ENCODE data around the gene CYP1A1. TPM values are rescaled to one million over a fixed set of nuclear protein-coding genes. Genes with fewer than 3 reads are reported as not detected.

Gene CYP1A1
- total and polyA plus RNA-seq, 9 of the 15 experiments (the other 6 are each of a cell fraction or from before 2014, with no cell fraction given): 0.04 to 0.13 (median 0.05) TPM; not detected in 5

DNA sequence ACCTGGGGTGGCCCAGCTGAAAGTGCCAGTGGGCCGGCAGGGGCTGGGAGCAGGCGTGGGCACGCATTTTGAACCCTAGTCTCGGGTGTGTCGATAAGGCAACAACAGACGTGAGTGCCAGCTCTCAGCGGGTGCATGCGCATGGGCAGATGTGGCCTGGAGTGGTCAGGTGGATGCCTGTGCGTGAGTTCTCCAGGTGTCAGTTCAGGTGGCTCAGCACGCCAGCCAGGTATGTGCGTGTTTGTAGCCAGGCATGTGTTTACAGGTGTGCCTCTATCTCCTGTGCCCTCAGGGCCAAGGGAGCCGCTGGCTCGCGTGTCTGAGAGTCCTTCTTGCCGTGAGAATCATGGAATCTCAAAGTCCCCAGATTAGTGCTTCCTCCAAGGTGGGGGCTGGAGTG lies 38.1 kb upstream of the CYP1A1 start:
- Histone ChIP-seq H3K4me2 (ENCODE audit: insufficient read depth, low read length) (no peak overlapping the region), H3K9me3 (replicated peaks; ENCODE audit: control insufficient read depth, insufficient read depth, low read depth, low read length) (no peaks in the 10 kb centered on the region), H3K27me3 (ENCODE audit: control insufficient read depth in 2 of 2, insufficient read depth in 2 of 2, low read length in 2 of 2) (peaks cover 13 to 55% of the 10 kb centered on the region in 2 experiments; a peak in 3 of 5 replicates), H3K9ac (ENCODE audit: insufficient read depth in 1 of 2, low read depth in 2 of 2, low read length in 2 of 2) (no peak overlapping the region), H3K9me1 (ENCODE audit: control insufficient read depth, insufficient read depth, low read length) (no peaks in the 10 kb centered on the region), H4K20me1 (replicated peaks; ENCODE audit: control insufficient read depth, insufficient read depth, low read length) (peaks cover 6% of the 10 kb centered on the region; the same call in 1 of the 2 replicates), H3K27ac (ENCODE audit: extremely low read depth, low read depth, low read length) (no peak overlapping the region), H3K79me2 (ENCODE audit: control insufficient read depth, insufficient read depth, low read length) (no peaks in the 10 kb centered on the region), H3K4me3 (no peak overlapping the region), H3K36me3 (ENCODE audit: control insufficient read depth, insufficient read depth, low read length) (no peaks in the 10 kb centered on the region), H3K4me1 (replicated peaks in 1 of 2; ENCODE audit: control insufficient read depth in 2 of 2, insufficient read depth in 2 of 2, low read length in 2 of 2) (peaks cover 0 to 9% of the 10 kb centered on the region in 2 experiments; a peak in 2 of 5 replicates), H2AFZ (ENCODE audit: low read depth, low read length) (no peak overlapping the region)
- 16% methylated on average over 15 of the region's 15 CpGs for WGBS (ENCODE audit: insufficient coverage, low coverage, missing lambda C conversion rate)
- no peak for ATAC-seq
- intact Hi-C loops (cut with micrococcal nuclease): no loop called here
- DNase-seq (ENCODE audit: extremely low read depth in 1 of 4, low spot score in 3 of 4): no peak
- ChIA-PET POLR2A (interaction anchor here (0.5 to 0.9 kb wide), 5 partner anchors 22 to 220 kb away, joined by 3 to 5 read pairs (median 3); no protein-coding TSS in a partner anchor), CTCF (ENCODE audit: low intra/inter-chr PET ratio) (no interaction called here)
- BruUV-seq (replicated peaks): no TSS peak
- no peak for FAIRE-seq
- in situ Hi-C loops (cut with MboI): no loop called here
- no peak for TF ChIP-seq PHB2 (IDR thresholded peaks at IDR 0.05; ENCODE audit: low read depth)
- TF ChIP-seq, protein P1, sequence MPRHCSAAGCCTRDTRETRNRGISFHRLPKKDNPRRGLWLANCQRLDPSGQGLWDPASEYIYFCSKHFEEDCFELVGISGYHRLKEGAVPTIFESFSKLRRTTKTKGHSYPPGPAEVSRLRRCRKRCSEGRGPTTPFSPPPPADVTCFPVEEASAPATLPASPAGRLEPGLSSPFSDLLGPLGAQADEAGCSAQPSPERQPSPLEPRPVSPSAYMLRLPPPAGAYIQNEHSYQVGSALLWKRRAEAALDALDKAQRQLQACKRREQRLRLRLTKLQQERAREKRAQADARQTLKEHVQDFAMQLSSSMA (CRISPR knock-in tag; IDR thresholded peaks at IDR 0.05): no peak
- TF ChIP-seq, protein P2, sequence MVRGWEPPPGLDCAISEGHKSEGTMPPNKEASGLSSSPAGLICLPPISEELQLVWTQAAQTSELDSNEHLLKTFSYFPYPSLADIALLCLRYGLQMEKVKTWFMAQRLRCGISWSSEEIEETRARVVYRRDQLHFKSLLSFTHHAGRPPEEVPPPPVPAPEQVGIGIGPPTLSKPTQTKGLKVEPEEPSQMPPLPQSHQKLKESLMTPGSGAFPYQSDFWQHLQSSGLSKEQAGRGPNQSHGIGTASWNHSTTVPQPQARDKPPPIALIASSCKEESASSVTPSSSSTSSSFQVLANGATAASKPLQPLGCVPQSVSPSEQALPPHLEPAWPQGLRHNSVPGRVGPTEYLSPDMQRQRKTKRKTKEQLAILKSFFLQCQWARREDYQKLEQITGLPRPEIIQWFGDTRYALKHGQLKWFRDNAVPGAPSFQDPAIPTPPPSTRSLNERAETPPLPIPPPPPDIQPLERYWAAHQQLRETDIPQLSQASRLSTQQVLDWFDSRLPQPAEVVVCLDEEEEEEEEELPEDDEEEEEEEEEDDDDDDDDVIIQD (CRISPR knock-in tag; IDR thresholded peaks at IDR 0.05): no peak
- no peak for TF ChIP-seq NRF1 (conservative IDR thresholded peaks at IDR 0.05 in 1 of 2, IDR thresholded peaks at IDR 0.05 in 1 of 2)
- TF ChIP-seq, protein P3, sequence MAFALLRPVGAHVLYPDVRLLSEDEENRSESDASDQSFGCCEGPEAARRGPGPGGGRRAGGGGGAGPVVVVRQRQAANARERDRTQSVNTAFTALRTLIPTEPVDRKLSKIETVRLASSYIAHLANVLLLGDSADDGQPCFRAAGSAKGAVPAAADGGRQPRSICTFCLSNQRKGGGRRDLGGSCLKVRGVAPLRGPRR (CRISPR knock-in tag; IDR thresholded peaks at IDR 0.05): no peak
- TF ChIP-seq ZNF12 (CRISPR knock-in tag; IDR thresholded peaks at IDR 0.05): no peak
- no peak for TF ChIP-seq SPI1 (IDR thresholded peaks at IDR 0.05; ENCODE audit: borderline replicate concordance, low read depth, low read length)
- no peak for TF ChIP-seq ZNF133 (CRISPR knock-in tag; IDR thresholded peaks at IDR 0.05)
- TF ChIP-seq XRCC3 (IDR thresholded peaks at IDR 0.05): no peak
- TF ChIP-seq, protein P4, sequence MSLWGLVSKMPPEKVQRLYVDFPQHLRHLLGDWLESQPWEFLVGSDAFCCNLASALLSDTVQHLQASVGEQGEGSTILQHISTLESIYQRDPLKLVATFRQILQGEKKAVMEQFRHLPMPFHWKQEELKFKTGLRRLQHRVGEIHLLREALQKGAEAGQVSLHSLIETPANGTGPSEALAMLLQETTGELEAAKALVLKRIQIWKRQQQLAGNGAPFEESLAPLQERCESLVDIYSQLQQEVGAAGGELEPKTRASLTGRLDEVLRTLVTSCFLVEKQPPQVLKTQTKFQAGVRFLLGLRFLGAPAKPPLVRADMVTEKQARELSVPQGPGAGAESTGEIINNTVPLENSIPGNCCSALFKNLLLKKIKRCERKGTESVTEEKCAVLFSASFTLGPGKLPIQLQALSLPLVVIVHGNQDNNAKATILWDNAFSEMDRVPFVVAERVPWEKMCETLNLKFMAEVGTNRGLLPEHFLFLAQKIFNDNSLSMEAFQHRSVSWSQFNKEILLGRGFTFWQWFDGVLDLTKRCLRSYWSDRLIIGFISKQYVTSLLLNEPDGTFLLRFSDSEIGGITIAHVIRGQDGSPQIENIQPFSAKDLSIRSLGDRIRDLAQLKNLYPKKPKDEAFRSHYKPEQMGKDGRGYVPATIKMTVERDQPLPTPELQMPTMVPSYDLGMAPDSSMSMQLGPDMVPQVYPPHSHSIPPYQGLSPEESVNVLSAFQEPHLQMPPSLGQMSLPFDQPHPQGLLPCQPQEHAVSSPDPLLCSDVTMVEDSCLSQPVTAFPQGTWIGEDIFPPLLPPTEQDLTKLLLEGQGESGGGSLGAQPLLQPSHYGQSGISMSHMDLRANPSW (CRISPR knock-in tag; IDR thresholded peaks at IDR 0.05): no peak
- no peak for TF ChIP-seq HDAC1 (IDR thresholded peaks at IDR 0.05)
- no peak for TF ChIP-seq SMC3 (conservative IDR thresholded peaks at IDR 0.05; ENCODE audit: insufficient read depth, low read depth, low read length)
- TF ChIP-seq, protein P5, sequence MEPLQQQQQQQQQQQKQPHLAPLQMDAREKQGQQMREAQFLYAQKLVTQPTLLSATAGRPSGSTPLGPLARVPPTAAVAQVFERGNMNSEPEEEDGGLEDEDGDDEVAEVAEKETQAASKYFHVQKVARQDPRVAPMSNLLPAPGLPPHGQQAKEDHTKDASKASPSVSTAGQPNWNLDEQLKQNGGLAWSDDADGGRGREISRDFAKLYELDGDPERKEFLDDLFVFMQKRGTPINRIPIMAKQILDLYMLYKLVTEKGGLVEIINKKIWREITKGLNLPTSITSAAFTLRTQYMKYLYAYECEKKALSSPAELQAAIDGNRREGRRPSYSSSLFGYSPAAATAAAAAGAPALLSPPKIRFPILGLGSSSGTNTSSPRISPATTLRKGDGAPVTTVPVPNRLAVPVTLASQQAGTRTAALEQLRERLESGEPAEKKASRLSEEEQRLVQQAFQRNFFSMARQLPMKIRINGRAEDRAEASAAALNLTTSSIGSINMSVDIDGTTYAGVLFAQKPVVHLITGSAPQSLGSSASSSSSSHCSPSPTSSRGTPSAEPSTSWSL (CRISPR knock-in tag; IDR thresholded peaks at IDR 0.05; ENCODE audit: borderline replicate concordance): no peak
- no peak for TF ChIP-seq POLR2B (IDR thresholded peaks at IDR 0.05; ENCODE audit: low read depth, partially characterized antibody)
- TF ChIP-seq CBX5 (IDR thresholded peaks at IDR 0.05; ENCODE audit: borderline replicate concordance, low read depth): no peak
- TF ChIP-seq SMARCE1 (IDR thresholded peaks at IDR 0.05): no peak
- no peak for TF ChIP-seq XRCC5 (IDR thresholded peaks at IDR 0.05; ENCODE audit: low read depth, low read length)
- TF ChIP-seq ZNF79 (CRISPR knock-in tag; IDR thresholded peaks at IDR 0.05; ENCODE audit: low read depth): no peak
